Measurements from ENCODE around the gene UST. TPM values are rescaled to one million over a fixed set of nuclear protein-coding genes. Genes with fewer than 3 reads are reported as not detected.
A peak's percentile ranks its signal among the peaks of the same experiment; 100 is the strongest.

The UST gene
- total RNA-seq, 1 donor from 2014 or later: 23.2 TPM

- TF ChIP-seq, protein P1, sequence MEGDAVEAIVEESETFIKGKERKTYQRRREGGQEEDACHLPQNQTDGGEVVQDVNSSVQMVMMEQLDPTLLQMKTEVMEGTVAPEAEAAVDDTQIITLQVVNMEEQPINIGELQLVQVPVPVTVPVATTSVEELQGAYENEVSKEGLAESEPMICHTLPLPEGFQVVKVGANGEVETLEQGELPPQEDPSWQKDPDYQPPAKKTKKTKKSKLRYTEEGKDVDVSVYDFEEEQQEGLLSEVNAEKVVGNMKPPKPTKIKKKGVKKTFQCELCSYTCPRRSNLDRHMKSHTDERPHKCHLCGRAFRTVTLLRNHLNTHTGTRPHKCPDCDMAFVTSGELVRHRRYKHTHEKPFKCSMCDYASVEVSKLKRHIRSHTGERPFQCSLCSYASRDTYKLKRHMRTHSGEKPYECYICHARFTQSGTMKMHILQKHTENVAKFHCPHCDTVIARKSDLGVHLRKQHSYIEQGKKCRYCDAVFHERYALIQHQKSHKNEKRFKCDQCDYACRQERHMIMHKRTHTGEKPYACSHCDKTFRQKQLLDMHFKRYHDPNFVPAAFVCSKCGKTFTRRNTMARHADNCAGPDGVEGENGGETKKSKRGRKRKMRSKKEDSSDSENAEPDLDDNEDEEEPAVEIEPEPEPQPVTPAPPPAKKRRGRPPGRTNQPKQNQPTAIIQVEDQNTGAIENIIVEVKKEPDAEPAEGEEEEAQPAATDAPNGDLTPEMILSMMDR (IDR thresholded peaks at IDR 0.05; ENCODE audit: unreplicated experiment): peak; percentile 86
- Mint-ChIP-seq H3K9me3 (ENCODE audit: unreplicated experiment) (no peaks in the 10 kb centered on the region), H3K4me3 (ENCODE audit: unreplicated experiment) (no peak overlapping the region), H3K36me3 (ENCODE audit: low read depth, unreplicated experiment) (no peaks in the 10 kb centered on the region), H3K4me1 (ENCODE audit: unreplicated experiment) (peaks cover 16% of the 10 kb centered on the region), H3K27me3 (ENCODE audit: unreplicated experiment) (no peaks in the 10 kb centered on the region), H3K27ac (ENCODE audit: unreplicated experiment) (no peak overlapping the region)
- DNase-seq (ENCODE audit: low spot score): peak; percentile 79
These were observed 335.5 kb downstream of the UST start for GRCh38 chr6:149082320-149082719.

GRCh38 chr6:149084026-149084425 lies 337.2 kb downstream of the UST start:
- H3K27me3 Mint-ChIP-seq (ENCODE audit: unreplicated experiment): no peaks in the 10 kb centered on the region
- H3K27ac Mint-ChIP-seq (ENCODE audit: unreplicated experiment): no peak overlapping the region
- no peak overlapping the region for H3K4me3 Mint-ChIP-seq (ENCODE audit: unreplicated experiment)
- TF ChIP-seq, protein P1 (IDR thresholded peaks at IDR 0.05; ENCODE audit: unreplicated experiment): no peak
- no peak for DNase-seq (ENCODE audit: low spot score)
- no peaks in the 10 kb centered on the region for H3K9me3 Mint-ChIP-seq (ENCODE audit: unreplicated experiment)
- no peaks in the 10 kb centered on the region for H3K36me3 Mint-ChIP-seq (ENCODE audit: low read depth, unreplicated experiment)
- peaks cover 16% of the 10 kb centered on the region for H3K4me1 Mint-ChIP-seq (ENCODE audit: unreplicated experiment)

DNA sequence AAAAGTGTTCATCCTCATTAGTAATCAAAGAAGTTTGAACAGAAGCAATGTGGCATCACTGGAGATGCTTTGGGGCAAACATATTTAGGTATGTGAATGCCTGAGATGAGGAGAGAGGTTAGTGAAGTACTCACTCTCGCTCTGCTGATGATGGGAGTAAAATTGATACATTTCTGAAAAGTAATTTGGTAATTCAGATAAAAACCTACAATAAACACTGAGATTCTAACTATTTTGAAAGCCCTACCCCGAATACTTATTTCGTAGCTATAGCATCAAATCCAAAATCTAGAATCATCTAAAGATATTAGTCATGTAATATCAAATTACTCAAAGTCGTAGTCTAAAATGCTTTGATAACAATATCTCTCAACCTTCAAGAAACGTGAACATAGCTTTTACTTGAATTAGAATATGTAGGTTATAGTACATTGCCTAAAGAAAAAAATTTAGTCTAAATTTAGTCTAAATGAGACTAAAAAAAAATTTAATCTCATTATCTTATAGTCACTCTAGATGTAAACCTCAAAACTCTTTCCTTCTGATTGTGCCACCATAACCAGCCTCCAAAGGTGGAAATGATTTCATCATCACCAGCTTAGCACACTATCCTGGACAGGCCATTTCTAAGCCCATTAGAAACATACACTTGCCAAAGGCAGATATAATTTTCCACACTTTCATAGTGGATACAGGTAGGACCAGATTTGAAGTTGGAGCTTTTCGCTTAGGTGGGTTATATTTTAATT lies 338.2 kb downstream of the UST start:
- H3K4me3 Mint-ChIP-seq (ENCODE audit: unreplicated experiment): no peak overlapping the region
- peaks cover 16% of the 10 kb centered on the region for H3K4me1 Mint-ChIP-seq (ENCODE audit: unreplicated experiment)
- H3K9me3 Mint-ChIP-seq (ENCODE audit: unreplicated experiment): no peaks in the 10 kb centered on the region
- no peak for DNase-seq (ENCODE audit: low spot score)
- H3K27me3 Mint-ChIP-seq (ENCODE audit: unreplicated experiment): no peaks in the 10 kb centered on the region
- no peak overlapping the region for H3K27ac Mint-ChIP-seq (ENCODE audit: unreplicated experiment)
- H3K36me3 Mint-ChIP-seq (ENCODE audit: low read depth, unreplicated experiment): no peaks in the 10 kb centered on the region
- TF ChIP-seq, protein P1 (IDR thresholded peaks at IDR 0.05; ENCODE audit: unreplicated experiment): no peak

DNA sequence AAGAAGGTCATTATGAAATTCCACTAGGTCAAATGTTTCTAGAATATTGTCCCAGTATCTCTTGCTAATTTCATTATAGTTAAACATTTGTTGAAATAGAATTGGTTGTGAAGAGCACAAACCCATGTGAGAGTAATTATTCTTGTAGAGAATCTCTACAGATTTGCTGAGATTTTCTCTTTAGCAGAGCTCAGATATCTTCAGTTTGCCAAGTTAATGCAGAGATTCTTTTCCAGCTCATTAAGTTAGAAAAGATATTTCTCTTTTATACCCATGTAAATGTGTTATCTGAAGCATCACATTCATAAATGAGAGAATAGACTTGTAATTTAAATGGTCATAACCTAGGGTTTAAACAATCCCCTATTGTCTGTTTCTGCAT lies 338.7 kb downstream of the UST start:
- Mint-ChIP-seq H3K4me1 (ENCODE audit: unreplicated experiment) (peaks cover 16% of the 10 kb centered on the region), H3K27me3 (ENCODE audit: unreplicated experiment) (no peaks in the 10 kb centered on the region), H3K9me3 (ENCODE audit: unreplicated experiment) (no peaks in the 10 kb centered on the region), H3K36me3 (ENCODE audit: low read depth, unreplicated experiment) (no peaks in the 10 kb centered on the region), H3K4me3 (ENCODE audit: unreplicated experiment) (no peak overlapping the region), H3K27ac (ENCODE audit: unreplicated experiment) (no peak overlapping the region)
- DNase-seq (ENCODE audit: low spot score): no peak
- TF ChIP-seq, protein P1 (IDR thresholded peaks at IDR 0.05; ENCODE audit: unreplicated experiment): no peak

GRCh38 chr6:149086363-149086762 lies 339.5 kb downstream of the UST start:
- Mint-ChIP-seq H3K4me3 (ENCODE audit: unreplicated experiment) (no peak overlapping the region), H3K27ac (ENCODE audit: unreplicated experiment) (no peak overlapping the region), H3K36me3 (ENCODE audit: low read depth, unreplicated experiment) (no peaks in the 10 kb centered on the region), H3K4me1 (ENCODE audit: unreplicated experiment) (peaks cover 16% of the 10 kb centered on the region), H3K27me3 (ENCODE audit: unreplicated experiment) (no peaks in the 10 kb centered on the region), H3K9me3 (ENCODE audit: unreplicated experiment) (no peaks in the 10 kb centered on the region)
- no peak for DNase-seq (ENCODE audit: low spot score)
- TF ChIP-seq, protein P1 (IDR thresholded peaks at IDR 0.05; ENCODE audit: unreplicated experiment): no peak
